Astrocyte of the spinal cord (primary cell): Measurements from ENCODE around the gene PTPRR.

Experiments
- DNase-seq: peaks from one replicate; pipeline ENCODE4 v3.0.0; 2011; ENCODE audit warnings: low read depth, low spot score
- H3K4me3 ChIP-seq: 2 replicates; pipeline ENCODE4 v1.5.1; 2011; ENCODE audit warnings: low read depth, mild to moderate bottlenecking, low read length, moderate library complexity
- CTCF ChIP-seq: IDR thresholded peaks from 2 replicates; pipeline ENCODE4 v1.5.1; 2012; ENCODE audit warnings: low read depth, mild to moderate bottlenecking, low read length, inconsistent platforms
- in situ Hi-C: cut with HindIII; loops from 2 replicates; pipeline ENCODE4 v1.10.0; 2017; ENCODE audit warnings: low sequenced_read_pairs

The PTPRR gene

GRCh38 chr12:70706611-70707010 is 213.9 kb downstream of the PTPRR start:
- DNase-seq = no peak
- no peak for TF ChIP-seq CTCF
- in situ Hi-C loops = no loop called here
- no peak overlapping the region for H3K4me3 ChIP-seq

- no peak for TF ChIP-seq CTCF
- in situ Hi-C loops = no loop called here
- no peak for DNase-seq
- no peak overlapping the region for H3K4me3 ChIP-seq
Measured at GRCh38 chr12:70698345-70698744, 222.2 kb downstream of the PTPRR start.

GRCh38 chr12:70695361-70696023 is 225.0 kb downstream of the PTPRR start:
- TF ChIP-seq CTCF = no peak
- no peak for DNase-seq
- no peak overlapping the region for H3K4me3 ChIP-seq
- in situ Hi-C loops = no loop called here

GRCh38 chr12:70692681-70693288 is 227.8 kb downstream of the PTPRR start:
- TF ChIP-seq CTCF = peak; percentile 58
- no peak overlapping the region for H3K4me3 ChIP-seq
- peak; percentile 29 for DNase-seq
- in situ Hi-C loops = no loop called here

GRCh38 chr12:70691018-70691672 is 229.4 kb downstream of the PTPRR start:
- H3K4me3 ChIP-seq = no peak overlapping the region
- in situ Hi-C loops = no loop called here
- DNase-seq = peak; percentile 34
- TF ChIP-seq CTCF = no peak

- no peak overlapping the region for H3K4me3 ChIP-seq
- no peak for DNase-seq
- no peak for TF ChIP-seq CTCF
- in situ Hi-C loops = no loop called here
Measured at GRCh38 chr12:70686907-70687306, 233.6 kb downstream of the PTPRR start.
